Measurements from ENCODE around the gene CIB2.

Gene CIB2

DNA sequence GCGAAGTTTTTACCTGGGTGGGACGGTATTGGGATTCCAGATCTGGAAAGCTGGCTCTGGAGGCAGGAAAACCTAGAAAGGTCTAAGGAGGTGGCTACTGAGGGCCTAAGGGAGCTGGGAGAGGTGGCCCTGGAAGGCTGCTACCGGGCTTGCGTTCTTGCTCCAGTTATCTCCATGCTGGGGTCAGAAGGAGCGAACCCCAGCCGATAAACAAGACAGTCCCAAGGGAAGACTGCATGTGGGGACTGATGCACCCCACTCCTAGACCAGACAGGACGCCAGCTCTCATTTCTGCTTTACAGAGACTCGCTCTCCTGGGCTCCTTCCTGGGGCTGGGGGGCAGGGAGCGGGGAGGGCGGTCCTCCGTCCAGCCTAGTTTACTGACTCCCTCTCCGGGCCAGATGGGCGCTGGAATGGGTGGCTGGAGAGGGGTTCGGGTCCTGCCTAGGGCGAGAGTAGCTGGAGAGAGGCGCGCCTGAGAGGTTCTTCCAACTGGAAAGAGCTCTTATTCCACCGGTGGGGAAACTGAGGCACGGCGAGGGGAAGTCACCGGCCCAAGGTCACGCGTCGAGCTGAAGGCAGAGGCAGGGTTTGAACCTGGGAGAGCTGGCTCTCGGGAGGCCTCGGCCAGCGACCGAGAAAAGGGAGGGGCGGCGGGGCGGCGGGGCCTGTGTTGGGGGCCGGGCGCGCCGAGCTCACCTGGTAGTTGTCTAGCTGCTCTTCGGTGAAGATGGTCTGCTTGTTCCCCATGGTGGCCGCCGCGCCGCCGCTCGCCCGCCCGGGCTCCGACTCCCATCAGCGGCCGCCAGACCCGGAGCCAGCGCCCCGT is 565 bp downstream of the CIB2 start:
- peak; percentile 74 for ATAC-seq

DNA sequence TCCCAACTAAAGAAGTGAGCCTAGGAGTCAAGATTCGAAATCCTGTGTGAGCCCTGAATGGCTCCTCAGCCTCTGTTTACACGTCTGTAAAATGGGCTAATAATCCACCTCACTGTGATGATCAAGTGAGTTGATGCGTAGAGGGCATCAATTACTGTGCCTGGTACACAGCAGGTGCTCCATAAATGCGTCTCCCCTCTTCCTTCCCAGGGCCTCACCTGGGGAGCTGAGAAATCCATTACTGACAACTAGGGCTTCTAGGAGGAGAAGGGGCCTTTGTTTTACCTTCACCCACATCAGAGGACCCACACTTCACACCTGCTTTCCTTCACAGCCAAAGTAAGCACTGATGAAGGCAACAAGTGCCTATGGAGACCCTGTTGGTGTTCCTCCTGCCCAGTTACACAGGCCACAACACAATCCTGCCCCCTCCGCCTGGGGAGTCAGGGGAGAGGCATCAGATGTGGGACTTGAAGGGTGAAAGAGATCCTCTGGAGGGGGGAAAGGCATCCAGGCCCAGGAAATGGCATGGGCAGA is 1.4 kb downstream of the CIB2 start:
- H3K4me1 Mint-ChIP-seq = peaks cover 12% of the 10 kb centered on the region
- no peak for ATAC-seq
- H3K27ac Mint-ChIP-seq = peak overlapping the region; percentile 84
- peak overlapping the region; percentile 84 for H3K4me3 Mint-ChIP-seq
- H3K36me3 Mint-ChIP-seq = no peaks in the 10 kb centered on the region
- H3K9me3 Mint-ChIP-seq = no peaks in the 10 kb centered on the region
- H3K27me3 Mint-ChIP-seq = no peaks in the 10 kb centered on the region

More for the DNA sequence above, 565 bp downstream of the CIB2 start:
- Mint-ChIP-seq H3K4me1 (peaks cover 12% of the 10 kb centered on the region), H3K4me3 (peak overlapping the region; percentile 84), H3K36me3 (no peaks in the 10 kb centered on the region), H3K27me3 (no peaks in the 10 kb centered on the region), H3K9me3 (no peaks in the 10 kb centered on the region), H3K27ac (peak overlapping the region; percentile 84)

DNA sequence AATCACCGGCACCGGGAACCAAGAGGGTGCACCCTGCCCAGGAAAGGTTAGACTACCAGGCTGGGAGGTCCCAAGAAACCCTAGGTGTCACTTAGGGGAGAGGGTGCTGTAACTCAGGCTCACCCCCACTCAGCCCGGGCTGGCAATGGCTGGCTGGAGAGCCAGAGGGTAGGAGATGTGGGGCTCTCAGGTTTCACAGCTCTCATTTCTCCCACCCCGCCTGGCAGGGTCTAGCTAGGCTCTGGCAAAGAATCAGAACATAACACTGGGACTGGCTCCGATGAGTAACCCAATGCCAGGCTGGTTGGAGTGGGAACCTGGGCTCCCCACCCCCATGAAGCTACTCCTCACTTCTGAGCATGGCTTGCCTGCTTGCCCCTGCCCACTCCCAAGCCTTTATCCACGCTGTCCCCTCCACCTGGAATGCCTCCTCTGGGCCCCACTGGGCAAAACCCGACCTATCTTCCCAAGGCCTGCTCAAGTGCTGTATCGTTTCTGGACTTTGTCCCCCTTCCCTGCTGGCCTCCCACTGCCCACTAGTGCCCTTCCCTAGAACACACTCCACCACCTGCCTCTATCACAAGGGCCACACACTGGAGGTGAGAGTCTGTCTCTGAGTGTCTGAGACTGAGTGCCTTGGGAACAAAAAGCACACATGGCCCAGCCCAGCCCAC is 2.0 kb downstream of the CIB2 start:
- Mint-ChIP-seq H3K27me3 (no peaks in the 10 kb centered on the region), H3K9me3 (no peaks in the 10 kb centered on the region), H3K27ac (peak overlapping the region; percentile 84), H3K4me3 (no peak overlapping the region), H3K4me1 (peaks cover 12% of the 10 kb centered on the region), H3K36me3 (no peaks in the 10 kb centered on the region)
- no peak for ATAC-seq

DNA sequence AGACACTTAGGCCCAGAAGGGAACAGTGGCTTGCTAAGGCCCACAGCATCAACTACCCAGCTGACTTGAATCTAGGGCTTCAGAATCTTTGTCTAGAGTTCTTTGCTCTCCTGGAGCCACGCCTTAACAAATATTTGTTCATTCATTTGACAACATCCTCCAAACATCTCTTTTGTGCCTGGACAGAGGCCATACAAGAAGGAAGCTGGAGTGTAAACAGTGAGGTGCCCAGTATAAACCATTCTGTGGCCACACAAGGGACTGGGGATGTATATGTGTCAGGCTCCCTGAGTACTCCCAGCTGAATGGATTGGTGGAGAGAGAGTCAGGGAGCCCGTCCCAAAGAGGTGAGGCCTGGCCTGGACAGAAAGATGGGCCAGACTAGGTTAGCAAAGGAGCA is 3.4 kb downstream of the CIB2 start:
- no peak for ATAC-seq
- Mint-ChIP-seq H3K4me3 (no peak overlapping the region), H3K27ac (peak overlapping the region; percentile 5), H3K27me3 (no peaks in the 10 kb centered on the region), H3K36me3 (no peaks in the 10 kb centered on the region), H3K4me1 (peaks cover 12% of the 10 kb centered on the region), H3K9me3 (no peaks in the 10 kb centered on the region)

DNA sequence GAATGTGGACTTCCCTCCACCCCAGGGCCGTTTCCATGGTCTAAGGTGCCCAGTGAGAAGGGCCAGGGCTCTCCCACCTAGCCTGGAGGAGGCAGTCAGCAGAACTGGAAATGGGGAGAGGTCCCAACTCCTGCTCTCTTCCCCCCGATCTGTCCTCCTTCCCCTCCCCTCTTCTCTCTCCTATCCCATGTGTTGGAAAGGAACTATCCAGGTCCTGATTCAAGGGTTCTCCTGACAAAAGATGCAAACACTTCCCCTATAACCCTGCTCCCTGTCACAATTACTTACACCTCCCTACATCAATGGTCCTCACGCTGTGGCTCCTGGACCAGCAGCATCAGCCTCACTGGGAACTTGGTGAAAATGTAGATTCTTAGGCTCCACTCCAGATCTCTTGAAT is 6.0 kb downstream of the CIB2 start:
- Mint-ChIP-seq H3K36me3 (no peaks in the 10 kb centered on the region), H3K27ac (no peak overlapping the region), H3K4me3 (no peak overlapping the region), H3K4me1 (peaks cover under 1% of the 10 kb centered on the region), H3K9me3 (no peaks in the 10 kb centered on the region), H3K27me3 (no peaks in the 10 kb centered on the region)
- ATAC-seq = no peak

DNA sequence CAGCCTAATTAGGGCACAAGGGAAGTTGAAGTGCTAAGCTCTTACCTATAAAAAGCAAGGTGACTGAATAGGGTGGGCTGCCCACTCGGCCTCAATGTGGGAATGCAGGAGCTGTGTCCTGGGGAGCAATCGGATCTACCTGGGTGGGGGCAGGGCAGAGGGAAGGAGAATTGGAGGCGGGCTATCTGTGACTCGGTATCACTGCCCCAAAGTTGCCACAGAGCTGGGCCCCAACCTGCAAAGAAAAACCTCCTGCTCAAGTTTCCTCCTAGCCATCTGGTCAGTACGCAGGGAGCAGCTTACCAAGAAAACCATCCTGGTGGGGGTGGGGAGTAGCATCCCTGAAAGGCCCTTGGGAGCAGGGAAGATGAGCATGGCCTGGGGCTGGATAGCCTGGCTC is 10.7 kb downstream of the CIB2 start:
- Mint-ChIP-seq H3K4me1 (no peaks in the 10 kb centered on the region), H3K27ac (no peak overlapping the region), H3K36me3 (no peaks in the 10 kb centered on the region), H3K9me3 (no peaks in the 10 kb centered on the region), H3K27me3 (no peaks in the 10 kb centered on the region), H3K4me3 (no peak overlapping the region)
- ATAC-seq = no peak

DNA sequence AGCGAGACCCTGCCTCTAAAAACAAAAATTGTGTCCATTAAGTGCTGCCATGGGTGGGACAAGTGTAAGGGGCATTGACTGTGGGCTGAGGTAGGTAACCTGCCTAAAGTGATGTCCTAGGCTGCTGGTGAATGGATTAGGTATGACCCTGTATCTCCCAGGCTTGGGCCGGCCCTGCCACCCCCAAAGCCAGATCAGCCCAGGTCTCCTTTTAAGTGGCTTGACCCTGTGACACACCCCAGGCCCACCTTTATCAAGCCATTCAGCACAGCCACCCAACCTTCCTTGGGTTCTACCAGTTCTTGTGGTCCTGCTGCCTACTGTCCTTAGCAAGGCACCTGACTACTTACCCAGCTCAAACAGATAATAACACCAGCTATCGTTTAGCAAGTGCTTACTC is 18.7 kb downstream of the CIB2 start:
- no peak overlapping the region for H3K27ac Mint-ChIP-seq
- H3K4me1 Mint-ChIP-seq = peaks cover 10% of the 10 kb centered on the region
- H3K36me3 Mint-ChIP-seq = no peaks in the 10 kb centered on the region
- no peak overlapping the region for H3K4me3 Mint-ChIP-seq
- no peaks in the 10 kb centered on the region for H3K27me3 Mint-ChIP-seq
- ATAC-seq = no peak
- no peaks in the 10 kb centered on the region for H3K9me3 Mint-ChIP-seq

DNA sequence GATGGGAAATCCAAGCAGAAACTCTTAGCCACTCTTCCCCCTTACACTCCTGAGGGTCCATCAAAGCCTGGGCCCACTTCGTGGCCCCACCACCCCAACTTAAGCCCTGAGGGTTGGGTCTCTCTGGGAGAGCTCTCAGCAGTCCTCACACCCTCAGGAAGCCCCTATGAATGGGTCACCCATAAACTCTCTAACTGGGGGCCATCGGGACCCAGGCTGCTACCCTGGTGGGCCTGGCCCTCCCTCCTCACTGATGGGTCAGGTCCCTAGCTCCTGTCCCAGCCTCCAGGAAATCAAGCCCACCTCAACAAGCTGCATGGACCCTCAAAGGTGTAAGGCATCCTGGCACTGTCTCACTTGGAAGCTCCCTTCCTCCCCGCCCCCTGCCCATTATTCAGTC is 19.5 kb downstream of the CIB2 start:
- no peak for ATAC-seq
- H3K36me3 Mint-ChIP-seq = no peaks in the 10 kb centered on the region
- H3K27ac Mint-ChIP-seq = no peak overlapping the region
- H3K9me3 Mint-ChIP-seq = no peaks in the 10 kb centered on the region
- H3K4me1 Mint-ChIP-seq = peaks cover 10% of the 10 kb centered on the region
- H3K27me3 Mint-ChIP-seq = no peaks in the 10 kb centered on the region
- no peak overlapping the region for H3K4me3 Mint-ChIP-seq

DNA sequence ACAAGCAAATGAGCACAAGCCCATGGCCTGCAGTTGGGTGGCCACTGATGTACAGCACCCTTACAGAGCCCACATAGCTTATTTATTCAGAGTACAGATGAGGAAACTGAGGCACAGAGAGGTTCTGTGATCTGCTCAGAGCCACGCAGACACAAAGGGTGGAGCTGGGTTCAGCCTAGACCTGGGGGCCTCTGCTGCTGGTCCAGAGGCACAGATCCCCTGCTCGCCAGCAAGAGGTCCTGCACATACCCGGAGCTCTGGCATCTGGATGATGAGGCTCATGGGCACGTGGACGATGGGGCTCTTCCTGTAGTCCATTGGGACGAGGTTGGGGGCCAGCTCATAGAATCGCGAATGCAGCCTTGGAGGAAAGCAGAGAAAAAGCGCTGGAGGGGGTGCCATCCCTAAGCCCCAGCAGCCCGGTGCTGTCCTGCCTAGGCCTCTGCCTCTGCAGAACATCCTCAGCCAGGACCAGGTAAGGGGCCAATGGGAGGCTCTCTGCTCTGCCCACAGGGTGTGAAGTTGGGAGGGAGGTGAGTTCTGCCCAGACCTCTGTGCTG is 20.2 kb downstream of the CIB2 start:
- H3K27ac Mint-ChIP-seq = no peak overlapping the region
- H3K9me3 Mint-ChIP-seq = no peaks in the 10 kb centered on the region
- H3K36me3 Mint-ChIP-seq = no peaks in the 10 kb centered on the region
- peaks cover 11% of the 10 kb centered on the region for H3K4me1 Mint-ChIP-seq
- no peak for ATAC-seq
- no peaks in the 10 kb centered on the region for H3K27me3 Mint-ChIP-seq
- H3K4me3 Mint-ChIP-seq = no peak overlapping the region

DNA sequence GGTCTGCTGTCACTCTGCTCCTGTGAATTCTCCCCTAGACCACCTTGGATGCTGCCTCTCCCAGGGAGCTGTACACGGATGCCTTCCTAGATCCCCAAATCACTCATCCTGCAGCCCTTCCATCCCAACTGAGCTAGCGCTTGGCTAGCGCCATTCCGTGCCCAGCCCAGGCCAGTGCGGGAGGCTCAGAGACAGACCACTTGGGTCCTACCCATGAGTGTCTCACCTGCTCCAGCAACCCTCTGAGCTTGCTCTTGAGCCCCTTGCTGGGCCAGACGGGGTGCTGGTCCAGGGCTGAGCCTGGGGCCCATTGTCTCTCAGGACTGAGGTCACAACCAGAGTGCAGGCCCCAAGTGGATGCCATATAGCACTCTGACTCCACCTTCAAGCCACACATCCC is 21.1 kb downstream of the CIB2 start:
- Mint-ChIP-seq H3K27me3 (no peaks in the 10 kb centered on the region), H3K36me3 (no peaks in the 10 kb centered on the region), H3K4me1 (peaks cover 15% of the 10 kb centered on the region), H3K27ac (no peak overlapping the region), H3K9me3 (no peaks in the 10 kb centered on the region), H3K4me3 (no peak overlapping the region)
- no peak for ATAC-seq

DNA sequence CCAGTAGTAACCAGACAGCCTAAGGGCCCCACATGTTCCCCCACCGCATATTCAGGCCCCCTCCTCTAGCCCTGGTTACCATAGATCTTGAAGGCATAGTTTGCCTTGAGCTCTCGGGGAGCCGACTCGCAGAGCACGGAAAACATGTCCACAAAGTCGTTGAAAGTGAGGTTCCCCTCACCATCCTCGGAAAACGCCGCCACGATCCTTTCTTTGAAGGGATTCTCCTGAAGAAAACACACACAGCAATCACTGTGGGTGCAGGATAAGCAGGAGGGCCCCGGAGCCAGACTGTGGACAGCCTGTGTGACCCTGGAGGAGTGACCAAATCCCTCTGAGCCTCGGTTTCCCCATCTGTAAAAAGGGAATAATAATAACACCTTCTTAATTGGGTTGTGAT is 22.1 kb downstream of the CIB2 start:
- Mint-ChIP-seq H3K9me3 (no peaks in the 10 kb centered on the region), H3K4me3 (no peak overlapping the region), H3K36me3 (no peaks in the 10 kb centered on the region), H3K4me1 (peaks cover 15% of the 10 kb centered on the region), H3K27me3 (no peaks in the 10 kb centered on the region), H3K27ac (no peak overlapping the region)
- ATAC-seq = no peak

DNA sequence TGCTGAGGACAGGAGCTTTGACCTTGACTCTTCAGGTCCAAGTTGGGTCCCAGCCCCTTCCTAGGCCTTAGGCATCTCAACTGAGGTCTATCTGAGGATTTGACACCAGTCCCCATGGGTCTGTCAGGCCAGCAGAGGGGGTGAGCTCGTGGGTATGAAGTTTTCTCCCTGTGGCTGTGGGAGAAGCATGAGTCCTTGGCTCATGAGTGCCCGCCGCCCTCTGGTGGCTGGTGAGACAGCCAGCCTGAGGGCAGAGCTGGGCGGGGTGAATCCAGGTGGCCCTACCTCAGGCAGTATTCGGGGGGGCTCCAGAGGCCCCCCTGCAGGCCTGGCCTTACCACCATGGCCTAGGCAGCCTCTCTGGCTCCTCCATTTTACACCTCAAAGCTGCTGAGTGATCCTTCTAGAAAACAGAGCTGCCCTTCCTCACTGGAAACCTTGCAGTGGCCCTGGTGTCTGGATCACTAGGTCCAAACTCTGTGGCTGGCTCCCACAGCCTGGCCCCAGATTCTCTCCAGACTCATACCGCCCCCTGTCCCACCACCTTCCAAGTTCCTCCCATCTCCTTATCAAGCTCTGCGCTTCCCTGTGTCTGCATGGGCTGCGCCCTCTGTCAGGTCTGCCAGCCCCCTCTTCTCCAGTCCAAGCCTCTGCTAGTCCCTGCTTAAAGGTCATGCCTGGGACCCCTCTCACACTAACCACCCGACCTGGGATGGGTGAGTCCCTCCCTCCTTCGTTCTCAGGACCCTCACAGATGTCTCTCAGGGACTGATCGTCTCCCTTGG is 22.8 kb downstream of the CIB2 start:
- H3K9me3 Mint-ChIP-seq = no peaks in the 10 kb centered on the region
- no peaks in the 10 kb centered on the region for H3K27me3 Mint-ChIP-seq
- no peaks in the 10 kb centered on the region for H3K36me3 Mint-ChIP-seq
- H3K27ac Mint-ChIP-seq = no peak overlapping the region
- peak; percentile 91 for ATAC-seq
- no peak overlapping the region for H3K4me3 Mint-ChIP-seq
- peaks cover 19% of the 10 kb centered on the region for H3K4me1 Mint-ChIP-seq

DNA sequence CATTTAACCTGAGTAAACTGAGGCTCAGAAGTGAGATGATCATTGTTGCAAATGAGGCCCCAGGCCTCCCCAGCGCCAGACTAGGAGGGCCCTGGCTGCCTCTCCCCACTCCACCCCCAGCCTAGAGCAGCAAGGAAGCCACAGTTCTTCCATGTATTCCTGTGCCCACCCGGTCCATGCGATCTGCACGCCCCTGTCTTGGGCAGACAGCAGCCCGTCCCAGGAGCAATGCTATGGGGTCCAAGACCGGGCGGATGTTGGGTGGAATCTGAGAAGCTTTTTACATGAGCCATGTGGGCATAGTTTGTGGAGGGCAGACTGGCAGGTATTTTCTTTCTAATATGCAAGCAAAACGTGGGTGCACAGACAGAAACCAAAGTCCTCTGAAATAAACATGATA is 23.8 kb downstream of the CIB2 start:
- Mint-ChIP-seq H3K27ac (no peak overlapping the region), H3K36me3 (no peaks in the 10 kb centered on the region), H3K9me3 (no peaks in the 10 kb centered on the region), H3K4me3 (no peak overlapping the region), H3K4me1 (peaks cover 15% of the 10 kb centered on the region), H3K27me3 (no peaks in the 10 kb centered on the region)
- no peak for ATAC-seq

DNA sequence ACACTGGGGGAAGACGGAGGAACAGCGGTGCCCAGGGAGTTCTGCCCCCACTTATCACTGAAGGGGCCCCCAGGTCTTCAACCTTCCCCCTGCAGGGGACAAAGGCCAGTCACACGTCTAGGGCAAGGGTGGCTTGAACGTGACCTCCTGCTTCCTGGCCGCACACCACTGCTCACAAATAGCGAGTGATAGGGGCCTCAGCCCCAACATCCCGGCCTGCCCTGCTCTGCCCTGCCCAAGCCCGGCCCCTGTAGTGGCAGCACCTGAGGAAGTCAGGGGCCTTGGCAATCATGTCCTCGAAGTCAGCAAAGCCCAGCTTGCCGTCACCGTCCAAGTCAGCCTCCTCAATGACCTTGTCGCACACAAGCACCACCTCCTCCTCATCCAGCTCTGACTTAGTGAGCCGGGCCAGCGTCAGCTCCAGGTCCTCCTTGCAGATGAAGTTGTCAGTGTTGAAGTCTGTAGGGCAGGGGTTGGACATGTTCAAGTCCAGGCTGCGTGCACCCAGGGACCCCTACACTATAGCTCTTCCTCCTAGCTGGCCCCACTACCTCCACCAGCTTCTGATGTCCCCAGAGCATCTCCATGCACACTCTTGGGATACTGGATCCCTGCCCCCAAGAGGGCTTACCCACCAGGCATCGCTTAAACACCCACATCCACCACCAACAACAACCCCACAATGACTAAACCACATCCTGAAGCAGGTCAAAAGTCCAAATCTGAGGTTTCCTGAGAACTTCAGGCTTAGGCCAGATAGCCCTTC is 25.6 kb downstream of the CIB2 start:
- Mint-ChIP-seq H3K27me3 (no peaks in the 10 kb centered on the region), H3K9me3 (no peaks in the 10 kb centered on the region), H3K36me3 (no peaks in the 10 kb centered on the region), H3K4me3 (no peak overlapping the region), H3K4me1 (peaks cover 15% of the 10 kb centered on the region), H3K27ac (no peak overlapping the region)
- ATAC-seq = no peak

Measured in stimulated activated memory B cell treated with anti-CD40 and anti-IgM and Interleukin-4, amounts not matched to agents 10 μg/mL and 1 μg/mL and 100 μg/mL, for 72 hours (primary cell).